ENCODE measurements around the gene ZNF77.
"Not testable (repeated sequence)": the region's sequence is repeated elsewhere in the genome, so short reads cannot be mapped to it uniquely, and the experiment has no call there.

DNA sequence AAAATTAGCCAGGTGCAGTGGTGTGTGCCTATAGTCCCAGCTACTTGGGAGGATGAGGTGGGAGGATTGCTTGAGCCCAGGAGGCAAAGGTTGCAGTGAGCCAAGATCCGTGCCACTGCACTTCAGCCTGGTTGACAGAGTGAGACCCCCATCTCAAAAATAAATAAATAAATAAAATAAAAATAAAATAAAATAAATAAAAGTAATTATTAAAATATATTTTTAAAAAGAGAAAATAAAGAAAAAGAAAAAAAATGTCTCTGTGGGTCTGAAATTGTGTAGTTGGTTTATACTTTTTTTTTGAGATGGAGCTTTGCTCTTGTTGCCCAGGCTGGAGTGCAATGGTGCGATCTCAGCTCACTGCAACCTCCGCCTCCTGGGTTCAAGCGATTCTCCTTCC, 8.9 kb downstream of the ZNF77 start:
- TF ChIP-seq, protein P1, sequence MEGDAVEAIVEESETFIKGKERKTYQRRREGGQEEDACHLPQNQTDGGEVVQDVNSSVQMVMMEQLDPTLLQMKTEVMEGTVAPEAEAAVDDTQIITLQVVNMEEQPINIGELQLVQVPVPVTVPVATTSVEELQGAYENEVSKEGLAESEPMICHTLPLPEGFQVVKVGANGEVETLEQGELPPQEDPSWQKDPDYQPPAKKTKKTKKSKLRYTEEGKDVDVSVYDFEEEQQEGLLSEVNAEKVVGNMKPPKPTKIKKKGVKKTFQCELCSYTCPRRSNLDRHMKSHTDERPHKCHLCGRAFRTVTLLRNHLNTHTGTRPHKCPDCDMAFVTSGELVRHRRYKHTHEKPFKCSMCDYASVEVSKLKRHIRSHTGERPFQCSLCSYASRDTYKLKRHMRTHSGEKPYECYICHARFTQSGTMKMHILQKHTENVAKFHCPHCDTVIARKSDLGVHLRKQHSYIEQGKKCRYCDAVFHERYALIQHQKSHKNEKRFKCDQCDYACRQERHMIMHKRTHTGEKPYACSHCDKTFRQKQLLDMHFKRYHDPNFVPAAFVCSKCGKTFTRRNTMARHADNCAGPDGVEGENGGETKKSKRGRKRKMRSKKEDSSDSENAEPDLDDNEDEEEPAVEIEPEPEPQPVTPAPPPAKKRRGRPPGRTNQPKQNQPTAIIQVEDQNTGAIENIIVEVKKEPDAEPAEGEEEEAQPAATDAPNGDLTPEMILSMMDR (IDR thresholded peaks at IDR 0.05; ENCODE audit: low read length) = not testable (repeated sequence)
- not testable (repeated sequence) for TF ChIP-seq EZH2 (optimal IDR thresholded peaks at IDR 0.05; ENCODE audit: low read depth, low read length); EZH2phosphoT487 (IDR thresholded peaks at IDR 0.05; ENCODE audit: low read length)
